ENCODE measurements around the gene VAV2. TPM values are rescaled to one million over a fixed set of nuclear protein-coding genes. Genes with fewer than 3 reads are reported as not detected.

VAV2 gene
- total RNA-seq, 1 donor from 2014 or later = 8.6 TPM

- intact Hi-C loops (cut with micrococcal nuclease) = no loop called here
- DNase-seq (ENCODE audit: low spot score) = no peak
- Mint-ChIP-seq H3K4me3 (ENCODE audit: low read depth) (no peak overlapping the region), H3K27me3 (ENCODE audit: low read depth) (no peaks in the 10 kb centered on the region), H3K9me3 (no peaks in the 10 kb centered on the region), H3K4me1 (ENCODE audit: low read depth) (no peaks in the 10 kb centered on the region), H3K36me3 (ENCODE audit: low read depth) (no peaks in the 10 kb centered on the region), H3K27ac (no peak overlapping the region)
These were observed 12.7 kb downstream of the VAV2 start for GRCh38 chr9:133979273-133979920.

- Mint-ChIP-seq H3K27ac (no peak overlapping the region), H3K9me3 (no peaks in the 10 kb centered on the region), H3K4me1 (ENCODE audit: low read depth) (no peaks in the 10 kb centered on the region), H3K27me3 (ENCODE audit: low read depth) (no peaks in the 10 kb centered on the region), H3K36me3 (ENCODE audit: low read depth) (no peaks in the 10 kb centered on the region), H3K4me3 (ENCODE audit: low read depth) (no peak overlapping the region)
- intact Hi-C loops (cut with micrococcal nuclease) = no loop called here
- no peak for DNase-seq (ENCODE audit: low spot score)
These were observed 13.2 kb downstream of the VAV2 start for GRCh38 chr9:133978899-133979272.

GRCh38 chr9:133978226-133978898, 13.8 kb downstream of the VAV2 start:
- Mint-ChIP-seq H3K4me3 (ENCODE audit: low read depth) (no peak overlapping the region), H3K4me1 (ENCODE audit: low read depth) (no peaks in the 10 kb centered on the region), H3K36me3 (ENCODE audit: low read depth) (no peaks in the 10 kb centered on the region), H3K9me3 (no peaks in the 10 kb centered on the region), H3K27me3 (ENCODE audit: low read depth) (no peaks in the 10 kb centered on the region), H3K27ac (no peak overlapping the region)
- no peak for DNase-seq (ENCODE audit: low spot score)
- intact Hi-C loops (cut with micrococcal nuclease) = no loop called here

GRCh38 chr9:133977421-133978201, 14.5 kb downstream of the VAV2 start:
- Mint-ChIP-seq H3K9me3 (no peaks in the 10 kb centered on the region), H3K4me3 (ENCODE audit: low read depth) (no peak overlapping the region), H3K4me1 (ENCODE audit: low read depth) (no peaks in the 10 kb centered on the region), H3K27ac (no peak overlapping the region), H3K36me3 (ENCODE audit: low read depth) (no peaks in the 10 kb centered on the region), H3K27me3 (ENCODE audit: low read depth) (no peaks in the 10 kb centered on the region)
- no peak for DNase-seq (ENCODE audit: low spot score)
- intact Hi-C loops (cut with micrococcal nuclease) = no loop called here

- no peaks in the 10 kb centered on the region for H3K36me3 Mint-ChIP-seq (ENCODE audit: low read depth)
- no peak overlapping the region for H3K4me3 Mint-ChIP-seq (ENCODE audit: low read depth)
- no peaks in the 10 kb centered on the region for H3K4me1 Mint-ChIP-seq (ENCODE audit: low read depth)
- H3K27ac Mint-ChIP-seq = no peak overlapping the region
- no peaks in the 10 kb centered on the region for H3K27me3 Mint-ChIP-seq (ENCODE audit: low read depth)
- DNase-seq (ENCODE audit: low spot score) = no peak
- H3K9me3 Mint-ChIP-seq = no peaks in the 10 kb centered on the region
- intact Hi-C loops (cut with micrococcal nuclease) = no loop called here
These were observed 15.2 kb downstream of the VAV2 start for GRCh38 chr9:133976887-133977286.

GRCh38 chr9:133976191-133976861, 15.8 kb downstream of the VAV2 start:
- H3K4me1 Mint-ChIP-seq (ENCODE audit: low read depth) = no peaks in the 10 kb centered on the region
- no peak for DNase-seq (ENCODE audit: low spot score)
- H3K27ac Mint-ChIP-seq = no peak overlapping the region
- H3K36me3 Mint-ChIP-seq (ENCODE audit: low read depth) = no peaks in the 10 kb centered on the region
- no peak overlapping the region for H3K4me3 Mint-ChIP-seq (ENCODE audit: low read depth)
- H3K27me3 Mint-ChIP-seq (ENCODE audit: low read depth) = no peaks in the 10 kb centered on the region
- intact Hi-C loops (cut with micrococcal nuclease) = no loop called here
- H3K9me3 Mint-ChIP-seq = no peaks in the 10 kb centered on the region

GRCh38 chr9:133975511-133975910, 16.6 kb downstream of the VAV2 start:
- Mint-ChIP-seq H3K9me3 (no peaks in the 10 kb centered on the region), H3K4me1 (ENCODE audit: low read depth) (no peaks in the 10 kb centered on the region), H3K27ac (no peak overlapping the region), H3K36me3 (ENCODE audit: low read depth) (no peaks in the 10 kb centered on the region), H3K27me3 (ENCODE audit: low read depth) (no peaks in the 10 kb centered on the region), H3K4me3 (ENCODE audit: low read depth) (no peak overlapping the region)
- DNase-seq (ENCODE audit: low spot score) = no peak
- intact Hi-C loops (cut with micrococcal nuclease) = no loop called here

GRCh38 chr9:133974631-133975341, 17.3 kb downstream of the VAV2 start:
- intact Hi-C loops (cut with micrococcal nuclease) = no loop called here
- no peaks in the 10 kb centered on the region for H3K36me3 Mint-ChIP-seq (ENCODE audit: low read depth)

GRCh38 chr9:133973791-133974630, 18.1 kb downstream of the VAV2 start:
- Mint-ChIP-seq H3K9me3 (no peaks in the 10 kb centered on the region), H3K27me3 (ENCODE audit: low read depth) (no peaks in the 10 kb centered on the region), H3K36me3 (ENCODE audit: low read depth) (no peaks in the 10 kb centered on the region), H3K4me1 (ENCODE audit: low read depth) (no peaks in the 10 kb centered on the region), H3K27ac (no peak overlapping the region), H3K4me3 (ENCODE audit: low read depth) (no peak overlapping the region)
- intact Hi-C loops (cut with micrococcal nuclease) = no loop called here
- DNase-seq (ENCODE audit: low spot score) = no peak

More at GRCh38 chr9:133974631-133975341, 17.3 kb downstream of the VAV2 start:
- Mint-ChIP-seq H3K4me3 (ENCODE audit: low read depth) (no peak overlapping the region), H3K9me3 (no peaks in the 10 kb centered on the region), H3K27me3 (ENCODE audit: low read depth) (no peaks in the 10 kb centered on the region), H3K4me1 (ENCODE audit: low read depth) (no peaks in the 10 kb centered on the region), H3K27ac (no peak overlapping the region)
- no peak for DNase-seq (ENCODE audit: low spot score)

GRCh38 chr9:133973111-133973790, 18.9 kb downstream of the VAV2 start:
- no peak for DNase-seq (ENCODE audit: low spot score)
- Mint-ChIP-seq H3K27ac (no peak overlapping the region), H3K27me3 (ENCODE audit: low read depth) (no peaks in the 10 kb centered on the region), H3K4me1 (ENCODE audit: low read depth) (no peaks in the 10 kb centered on the region), H3K36me3 (ENCODE audit: low read depth) (no peaks in the 10 kb centered on the region), H3K4me3 (ENCODE audit: low read depth) (no peak overlapping the region), H3K9me3 (no peaks in the 10 kb centered on the region)
- intact Hi-C loops (cut with micrococcal nuclease) = no loop called here
